HG03064 (cell line): Measurements from ENCODE around the gene TRIM50.
"Not testable (repeated sequence)": the region's sequence is repeated elsewhere in the genome, so short reads cannot be mapped to it uniquely, and the experiment has no call there.

Source experiments
- ATAC-seq: cut with Tn5 transposase; IDR thresholded peaks from one replicate; pipeline ENCODE4 v1.9.1; 2021; ENCODE audit warnings: low read depth; ENCODE audit not compliant: unreplicated experiment

Gene TRIM50

GRCh38 chr7:73351447-73352167, 23.7 kb upstream of the TRIM50 start:
- ATAC-seq: no peak

- ATAC-seq: no peak
These were observed 22.6 kb upstream of the TRIM50 start for GRCh38 chr7:73350306-73351068.

GRCh38 chr7:73349763-73350162, 21.9 kb upstream of the TRIM50 start:
- no peak for ATAC-seq

GRCh38 chr7:73345951-73346350, 18.1 kb upstream of the TRIM50 start:
- ATAC-seq: no peak

- no peak for ATAC-seq
These were observed 17.7 kb upstream of the TRIM50 start for GRCh38 chr7:73345538-73345937.

GRCh38 chr7:73343671-73344380, 15.9 kb upstream of the TRIM50 start:
- ATAC-seq: no peak

GRCh38 chr7:73342645-73343044, 14.8 kb upstream of the TRIM50 start:
- no peak for ATAC-seq

- no peak for ATAC-seq
These were observed 14.0 kb upstream of the TRIM50 start for GRCh38 chr7:73341877-73342276.

GRCh38 chr7:73340514-73340913, 12.6 kb upstream of the TRIM50 start:
- no peak for ATAC-seq

- ATAC-seq: no peak
These were observed 10.4 kb upstream of the TRIM50 start for GRCh38 chr7:73338321-73338720.

GRCh38 chr7:73332447-73332846, 4.6 kb upstream of the TRIM50 start:
- ATAC-seq: no peak

- ATAC-seq: no peak
These were observed 2.9 kb upstream of the TRIM50 start for GRCh38 chr7:73330772-73331171.

GRCh38 chr7:73329861-73330581, 2.1 kb upstream of the TRIM50 start:
- ATAC-seq: no peak

GRCh38 chr7:73328696-73329095, 814 bp upstream of the TRIM50 start:
- no peak for ATAC-seq

GRCh38 chr7:73327449-73327848, 433 bp downstream of the TRIM50 start:
- not testable (repeated sequence) for ATAC-seq

GRCh38 chr7:73325424-73325823, 2.5 kb downstream of the TRIM50 start:
- ATAC-seq: not testable (repeated sequence)

GRCh38 chr7:73324081-73324845, 3.6 kb downstream of the TRIM50 start:
- ATAC-seq: not testable (repeated sequence)

GRCh38 chr7:73323434-73324080, 4.3 kb downstream of the TRIM50 start:
- ATAC-seq: not testable (repeated sequence)

- ATAC-seq: not testable (repeated sequence)
These were observed 7.9 kb downstream of the TRIM50 start for GRCh38 chr7:73320009-73320408.
